Right lobe of liver (tissue), 4 donors: ENCODE results near the gene MRPL40.

ENCODE experiments used
- POLR2A ChIP-seq: fragments of 450-650 bp; IDR thresholded peaks from one replicate; pipeline ENCODE4 v1.6.1; 2017; ENCODE audit warnings: antibody characterized with exemption, mild to moderate bottlenecking
- TF ChIP-seq, protein P1 (sequence below), 4 donors: fragments of 200-600 bp in 3 of 4; fragments of 450-650 bp in 1 of 4; IDR thresholded peaks; one replicate each; pipeline versions ENCODE4 v1.5.1 to v1.8.0; 2016 to 2022; ENCODE audit warnings: antibody characterized with exemption in 4 of 4, mild to moderate bottlenecking in 2 of 4
- donor health status: DM: no; HTN: no; CAD: no.
- donor health status: DM: no; HTN: no; CAD: no.
- donor health status: DM: no; HTN: yes; CAD: no.

DNA sequence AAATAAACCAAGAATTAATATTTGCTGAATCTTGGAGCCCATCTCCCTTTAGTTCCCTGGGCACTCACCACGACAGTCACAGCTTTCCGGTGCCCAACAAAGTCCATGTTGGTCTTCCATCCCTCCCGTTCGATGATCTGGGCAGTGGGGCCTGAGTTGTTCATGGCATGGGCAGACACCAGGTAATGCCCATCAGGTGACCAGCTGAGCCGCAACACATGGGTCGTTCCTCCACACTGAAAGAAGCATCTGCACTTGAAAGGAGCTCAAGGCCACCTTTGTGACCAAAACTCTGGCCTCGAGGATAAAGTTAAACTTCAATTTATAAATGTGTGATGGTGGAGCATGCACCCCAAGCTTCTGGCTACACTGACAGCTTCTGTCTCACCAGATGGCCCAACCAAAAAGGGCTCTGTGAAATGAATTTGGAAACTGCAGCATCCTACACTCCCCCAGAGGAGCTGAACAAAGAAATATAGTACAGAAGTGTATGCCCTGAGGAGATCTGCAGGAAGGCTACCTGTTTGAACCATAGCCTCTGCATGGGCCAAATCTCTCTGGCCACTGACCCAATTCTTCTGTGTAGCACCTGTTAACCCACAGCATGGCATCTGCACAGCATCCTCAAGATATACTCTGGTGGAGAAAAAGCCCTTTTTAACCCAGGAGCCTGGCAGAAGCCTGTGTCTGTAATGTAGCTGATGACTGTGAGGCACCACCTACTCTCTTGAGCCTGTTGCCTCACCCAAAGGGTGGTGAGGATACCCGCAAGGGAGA lies 37.9 kb upstream of the MRPL40 start:
- TF ChIP-seq, protein P1, sequence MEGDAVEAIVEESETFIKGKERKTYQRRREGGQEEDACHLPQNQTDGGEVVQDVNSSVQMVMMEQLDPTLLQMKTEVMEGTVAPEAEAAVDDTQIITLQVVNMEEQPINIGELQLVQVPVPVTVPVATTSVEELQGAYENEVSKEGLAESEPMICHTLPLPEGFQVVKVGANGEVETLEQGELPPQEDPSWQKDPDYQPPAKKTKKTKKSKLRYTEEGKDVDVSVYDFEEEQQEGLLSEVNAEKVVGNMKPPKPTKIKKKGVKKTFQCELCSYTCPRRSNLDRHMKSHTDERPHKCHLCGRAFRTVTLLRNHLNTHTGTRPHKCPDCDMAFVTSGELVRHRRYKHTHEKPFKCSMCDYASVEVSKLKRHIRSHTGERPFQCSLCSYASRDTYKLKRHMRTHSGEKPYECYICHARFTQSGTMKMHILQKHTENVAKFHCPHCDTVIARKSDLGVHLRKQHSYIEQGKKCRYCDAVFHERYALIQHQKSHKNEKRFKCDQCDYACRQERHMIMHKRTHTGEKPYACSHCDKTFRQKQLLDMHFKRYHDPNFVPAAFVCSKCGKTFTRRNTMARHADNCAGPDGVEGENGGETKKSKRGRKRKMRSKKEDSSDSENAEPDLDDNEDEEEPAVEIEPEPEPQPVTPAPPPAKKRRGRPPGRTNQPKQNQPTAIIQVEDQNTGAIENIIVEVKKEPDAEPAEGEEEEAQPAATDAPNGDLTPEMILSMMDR (IDR thresholded peaks at IDR 0.05), result no peak
- no peak for TF ChIP-seq POLR2A
